HEK293 (cell line): Measurements from ENCODE around the gene ZC3HAV1L.

ENCODE experiments used
- ATF2 ChIP-seq: fragments of 450-650 bp; formaldehyde crosslinking; IDR thresholded peaks from 2 replicates; pipeline ENCODE4 v1.5.1; 2016; ENCODE audit warnings: missing biosample characterization, missing genetic modification characterization, low read depth
- CTCF ChIP-seq: fragments of 450-650 bp; formaldehyde crosslinking; IDR thresholded peaks from 2 replicates; pipeline ENCODE4 v1.5.1; 2016; ENCODE audit warnings: missing biosample characterization, missing genetic modification characterization
- GLI2 ChIP-seq: fragments of 450-650 bp; formaldehyde crosslinking; IDR thresholded peaks from 2 replicates; pipeline ENCODE4; 2017; ENCODE audit warnings: missing biosample characterization, missing genetic modification characterization, low read depth, borderline replicate concordance
- MYNN ChIP-seq: fragments of 450-650 bp; formaldehyde crosslinking; IDR thresholded peaks from 2 replicates; pipeline ENCODE4 v1.5.1; 2016; ENCODE audit warnings: missing biosample characterization, missing genetic modification characterization, borderline replicate concordance
- PATZ1 ChIP-seq: fragments of 450-650 bp; formaldehyde crosslinking; IDR thresholded peaks from 2 replicates; pipeline ENCODE4 v1.5.1; 2016; ENCODE audit warnings: missing biosample characterization, missing genetic modification characterization
- SP2 ChIP-seq: fragments of 450-650 bp; formaldehyde crosslinking; IDR thresholded peaks from 2 replicates; pipeline ENCODE4 v1.5.1; 2016; ENCODE audit warnings: missing biosample characterization, missing genetic modification characterization
- ZBTB26 ChIP-seq: fragments of 450-650 bp; formaldehyde crosslinking; optimal IDR thresholded peaks from 2 replicates; pipeline ENCODE3; 2016; ENCODE audit warnings: missing biosample characterization, mild to moderate bottlenecking, missing genetic modification characterization
- ZBTB7A ChIP-seq: fragments of 450-650 bp; formaldehyde crosslinking; IDR thresholded peaks from 2 replicates; pipeline ENCODE4 v1.5.1; 2016; ENCODE audit warnings: low read depth, missing biosample characterization, missing genetic modification characterization
- ZNF146 ChIP-seq: fragments of 450-650 bp; formaldehyde crosslinking; IDR thresholded peaks from 2 replicates; pipeline ENCODE4 v1.5.1; 2016; ENCODE audit warnings: missing biosample characterization, missing genetic modification characterization
- ZNF155 ChIP-seq: fragments of 450-650 bp; formaldehyde crosslinking; IDR thresholded peaks from 2 replicates; pipeline ENCODE4 v1.5.1; 2016; ENCODE audit warnings: missing biosample characterization, missing genetic modification characterization
- ZNF16 ChIP-seq: fragments of 450-650 bp; formaldehyde crosslinking; IDR thresholded peaks from 2 replicates; pipeline ENCODE4 v1.5.1; 2016; ENCODE audit warnings: low read depth, missing biosample characterization, missing genetic modification characterization
- ZNF24 ChIP-seq: fragments of 450-650 bp; formaldehyde crosslinking; IDR thresholded peaks from 2 replicates; pipeline ENCODE4 v1.5.1; 2016; ENCODE audit warnings: missing biosample characterization, missing genetic modification characterization
- ZNF510 ChIP-seq: fragments of 450-650 bp; formaldehyde crosslinking; IDR thresholded peaks from 2 replicates; pipeline ENCODE4 v1.5.1; 2018; ENCODE audit warnings: mild to moderate bottlenecking, missing genetic modification characterization, missing biosample characterization; ENCODE audit not compliant: insufficient replicate concordance
- ZNF768 ChIP-seq: fragments of 450-650 bp; formaldehyde crosslinking; IDR thresholded peaks from 2 replicates; pipeline ENCODE4 v1.5.1; 2018; ENCODE audit warnings: missing biosample characterization, mild to moderate bottlenecking, missing genetic modification characterization

GRCh38 chr7:139060695-139061237, 24.9 kb upstream of the ZC3HAV1L start:
- TF ChIP-seq GLI2 (tag by site-specific recombination) = no peak
- no peak for TF ChIP-seq CTCF (tag by site-specific recombination)
- no peak for TF ChIP-seq ZNF146
- TF ChIP-seq ZNF24 (tag by site-specific recombination) = no peak
- no peak for TF ChIP-seq PATZ1
- TF ChIP-seq ZNF16 = no peak
- TF ChIP-seq ZBTB26 (tag by site-specific recombination) = no peak
- TF ChIP-seq ZNF155 (tag by site-specific recombination) = no peak
- no peak for TF ChIP-seq ZBTB7A (tag by site-specific recombination)
- TF ChIP-seq ATF2 (tag by site-specific recombination) = no peak
- TF ChIP-seq ZNF768 (tag by site-specific recombination) = no peak
- TF ChIP-seq ZNF510 (tag by site-specific recombination) = no peak
- no peak for TF ChIP-seq SP2 (tag by site-specific recombination)
- TF ChIP-seq MYNN (tag by site-specific recombination) = no peak
